Panc1 (cell line): ENCODE data around the gene KPNA4.

Experiments used
- POLR2AphosphoS5 ChIP-seq: IDR thresholded peaks from 2 replicates; pipeline ENCODE4 v1.6.1; 2012; ENCODE audit warnings: mild to moderate bottlenecking, low read depth, low read length, moderate library complexity
- TF ChIP-seq, protein P1 (sequence below): fragments of 450-650 bp; IDR thresholded peaks from 2 replicates; pipeline ENCODE4 v1.5.1; 2017; ENCODE audit warnings: mild to moderate bottlenecking

DNA sequence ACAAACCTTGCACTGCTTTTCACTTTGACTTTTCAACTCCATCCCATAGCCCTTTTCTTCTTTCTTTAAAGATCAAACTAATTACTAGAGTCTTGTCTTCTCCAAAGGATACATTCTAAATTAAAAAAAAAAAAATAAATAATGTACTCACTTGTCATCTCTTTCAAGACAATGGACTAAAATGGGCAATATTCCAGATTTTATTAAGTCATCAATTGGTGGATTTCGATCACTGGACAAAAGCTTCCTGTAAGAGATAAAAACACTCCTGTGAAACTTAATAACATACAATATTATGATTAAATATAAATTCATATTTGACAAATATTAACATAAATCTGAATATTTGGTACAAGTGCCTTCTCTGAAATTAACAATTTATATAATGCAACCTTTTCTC lies 34.1 kb downstream of the KPNA4 start:
- no peak for TF ChIP-seq POLR2AphosphoS5
- TF ChIP-seq, protein P1, sequence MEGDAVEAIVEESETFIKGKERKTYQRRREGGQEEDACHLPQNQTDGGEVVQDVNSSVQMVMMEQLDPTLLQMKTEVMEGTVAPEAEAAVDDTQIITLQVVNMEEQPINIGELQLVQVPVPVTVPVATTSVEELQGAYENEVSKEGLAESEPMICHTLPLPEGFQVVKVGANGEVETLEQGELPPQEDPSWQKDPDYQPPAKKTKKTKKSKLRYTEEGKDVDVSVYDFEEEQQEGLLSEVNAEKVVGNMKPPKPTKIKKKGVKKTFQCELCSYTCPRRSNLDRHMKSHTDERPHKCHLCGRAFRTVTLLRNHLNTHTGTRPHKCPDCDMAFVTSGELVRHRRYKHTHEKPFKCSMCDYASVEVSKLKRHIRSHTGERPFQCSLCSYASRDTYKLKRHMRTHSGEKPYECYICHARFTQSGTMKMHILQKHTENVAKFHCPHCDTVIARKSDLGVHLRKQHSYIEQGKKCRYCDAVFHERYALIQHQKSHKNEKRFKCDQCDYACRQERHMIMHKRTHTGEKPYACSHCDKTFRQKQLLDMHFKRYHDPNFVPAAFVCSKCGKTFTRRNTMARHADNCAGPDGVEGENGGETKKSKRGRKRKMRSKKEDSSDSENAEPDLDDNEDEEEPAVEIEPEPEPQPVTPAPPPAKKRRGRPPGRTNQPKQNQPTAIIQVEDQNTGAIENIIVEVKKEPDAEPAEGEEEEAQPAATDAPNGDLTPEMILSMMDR, result no peak
